HEK293T (cell line): Measurements from ENCODE around the gene HPGD.

Experiments used
- ELF4 ChIP-seq: fragments of 450-650 bp; IDR thresholded peaks from 2 replicates; pipeline ENCODE4 v1.6.1; 2017; ENCODE audit warnings: antibody characterized with exemption
- FOXK2 ChIP-seq: fragments of 450-650 bp; IDR thresholded peaks from 2 replicates; pipeline ENCODE4 v1.6.1; 2016; ENCODE audit warnings: mild to moderate bottlenecking
- FOXM1 ChIP-seq: fragments of 450-650 bp; IDR thresholded peaks from 2 replicates; pipeline ENCODE4 v1.6.1; 2017; ENCODE audit warnings: mild to moderate bottlenecking, borderline replicate concordance
- HDGF ChIP-seq: fragments of 450-650 bp; IDR thresholded peaks from 2 replicates; pipeline ENCODE4 v1.6.1; 2017; ENCODE audit warnings: antibody characterized with exemption, borderline replicate concordance
- L3MBTL2 ChIP-seq: fragments of 450-650 bp; conservative IDR thresholded peaks from 2 replicates; pipeline ENCODE4 v1.6.1; 2016; ENCODE audit warnings: mild to moderate bottlenecking
- NFRKB ChIP-seq: fragments of 450-650 bp; IDR thresholded peaks from 2 replicates; pipeline ENCODE4 v1.6.1; 2016; ENCODE audit warnings: mild to moderate bottlenecking, moderate library complexity
- PKNOX1 ChIP-seq: fragments of 450-650 bp; IDR thresholded peaks from 2 replicates; pipeline ENCODE4 v1.6.1; 2016
- SUZ12 ChIP-seq: fragments of 450-650 bp; IDR thresholded peaks from 2 replicates; pipeline ENCODE4 v1.6.1; 2016; ENCODE audit warnings: mild to moderate bottlenecking
- TARDBP ChIP-seq: fragments of 450-650 bp; IDR thresholded peaks from 2 replicates; pipeline ENCODE4 v1.6.1; 2016
- ZNF384 ChIP-seq: fragments of 450-650 bp; IDR thresholded peaks from 2 replicates; pipeline ENCODE4 v1.6.1; 2016

GRCh38 chr4:174544496-174544895 lies 22.2 kb upstream of the HPGD start:
- TF ChIP-seq FOXK2 (no peak), SUZ12 (no peak), PKNOX1 (no peak), FOXM1 (no peak), ELF4 (no peak), NFRKB (no peak), HDGF (no peak), L3MBTL2 (no peak), TARDBP (no peak), ZNF384 (no peak)
